ENCODE measurements around the gene TMEM258. TPM values are rescaled to one million over a fixed set of nuclear protein-coding genes. Genes with fewer than 3 reads are reported as not detected.

The TMEM258 gene
- total RNA-seq, 5 donors from 2014 or later (not counting 1 experiment from before 2014, with no cell fraction given), result 68.1 to 96.0 (median 87.8) TPM

- H3K36me3 Mint-ChIP-seq, result no peaks in the 10 kb centered on the region
- 87% methylated on average over 9 of the region's 13 CpGs for WGBS (ENCODE audit: insufficient coverage)
- peaks cover 0 to 8% of the 10 kb centered on the region in 2 experiments for H3K4me1 ChIP-seq (ENCODE audit: control insufficient read depth in 1 of 2, extremely low read depth in 1 of 2, insufficient read depth in 2 of 2, low read length in 2 of 2)
Observed at GRCh38 chr11:61760946-61761345, 31.5 kb downstream of the TMEM258 start.

GRCh38 chr11:61757213-61757862, 35.1 kb downstream of the TMEM258 start:
- ChIA-PET POLR2A (no interaction called here), CTCF (interaction anchor here in 1 of 2 donors (0.6 kb wide), 1 partner anchor 351 kb away, joined by 3 read pairs; no protein-coding TSS in a partner anchor)
- H3K9me3 Mint-ChIP-seq, result no peaks in the 10 kb centered on the region
- H3K27ac Mint-ChIP-seq, result peak overlapping the region in 1 of 2 donors; percentile 30
- no peaks in the 10 kb centered on the region for H3K36me3 Mint-ChIP-seq
- 81% methylated on average over 7 of the region's 15 CpGs for WGBS (ENCODE audit: insufficient coverage)
- Histone ChIP-seq H3K27ac (ENCODE audit: low read length) (no peak overlapping the region), H3K27me3 (replicated peaks in 1 of 2; ENCODE audit: control insufficient read depth in 2 of 2, extremely low read depth in 1 of 2, insufficient read depth in 2 of 2, low read length in 1 of 2) (peaks cover 0 to 31% of the 10 kb centered on the region in 2 experiments), H3K36me3 (ENCODE audit: control insufficient read depth in 2 of 2, extremely low read depth in 1 of 2, insufficient read depth in 1 of 2, low read length in 1 of 2) (no peaks in the 10 kb centered on the region), H3K4me3 (ENCODE audit: control insufficient read depth in 1 of 2, extremely low read depth in 1 of 2, low read length in 1 of 2) (no peak overlapping the region), H3K9me3 (no peaks in the 10 kb centered on the region), H3K4me1 (ENCODE audit: control insufficient read depth in 1 of 2, extremely low read depth in 1 of 2, insufficient read depth in 2 of 2, low read length in 2 of 2) (peaks cover 0 to 22% of the 10 kb centered on the region in 2 experiments)
- H3K4me1 Mint-ChIP-seq, result peaks cover 5 to 23% (median 18%) of the 10 kb centered on the region in 3 donors
- H3K27me3 Mint-ChIP-seq, result peaks cover 14 to 22% of the 10 kb centered on the region in 2 donors
- DNase-seq (no peak), ATAC-seq (replicated peaks in 1 of 4) (no peak)
- no peak overlapping the region for H3K4me3 Mint-ChIP-seq

More at GRCh38 chr11:61760946-61761345, 31.5 kb downstream of the TMEM258 start:
- CTCF ChIA-PET, result no interaction called here
- Histone ChIP-seq H3K9me3 (no peaks in the 10 kb centered on the region), H3K36me3 (ENCODE audit: control insufficient read depth in 2 of 2, extremely low read depth in 1 of 2, insufficient read depth in 1 of 2, low read length in 1 of 2) (no peaks in the 10 kb centered on the region), H3K27me3 (replicated peaks in 1 of 2; ENCODE audit: control insufficient read depth in 2 of 2, extremely low read depth in 1 of 2, insufficient read depth in 2 of 2, low read length in 1 of 2) (peaks cover 0 to 19% of the 10 kb centered on the region in 2 experiments), H3K27ac (ENCODE audit: low read length) (no peak overlapping the region), H3K4me3 (ENCODE audit: control insufficient read depth in 1 of 2, extremely low read depth in 1 of 2, low read length in 1 of 2) (no peak overlapping the region)
- no peaks in the 10 kb centered on the region for H3K9me3 Mint-ChIP-seq
- POLR2A ChIA-PET, result no interaction called here
- DNase-seq (no peak), ATAC-seq (replicated peaks in 1 of 4) (no peak)
- H3K27me3 Mint-ChIP-seq, result peaks cover 6 to 10% of the 10 kb centered on the region in 2 donors
- H3K4me1 Mint-ChIP-seq, result peaks cover 0 to 12% (median 6%) of the 10 kb centered on the region in 3 donors
- no peak overlapping the region for H3K27ac Mint-ChIP-seq
- no peak overlapping the region for H3K4me3 Mint-ChIP-seq

DNA sequence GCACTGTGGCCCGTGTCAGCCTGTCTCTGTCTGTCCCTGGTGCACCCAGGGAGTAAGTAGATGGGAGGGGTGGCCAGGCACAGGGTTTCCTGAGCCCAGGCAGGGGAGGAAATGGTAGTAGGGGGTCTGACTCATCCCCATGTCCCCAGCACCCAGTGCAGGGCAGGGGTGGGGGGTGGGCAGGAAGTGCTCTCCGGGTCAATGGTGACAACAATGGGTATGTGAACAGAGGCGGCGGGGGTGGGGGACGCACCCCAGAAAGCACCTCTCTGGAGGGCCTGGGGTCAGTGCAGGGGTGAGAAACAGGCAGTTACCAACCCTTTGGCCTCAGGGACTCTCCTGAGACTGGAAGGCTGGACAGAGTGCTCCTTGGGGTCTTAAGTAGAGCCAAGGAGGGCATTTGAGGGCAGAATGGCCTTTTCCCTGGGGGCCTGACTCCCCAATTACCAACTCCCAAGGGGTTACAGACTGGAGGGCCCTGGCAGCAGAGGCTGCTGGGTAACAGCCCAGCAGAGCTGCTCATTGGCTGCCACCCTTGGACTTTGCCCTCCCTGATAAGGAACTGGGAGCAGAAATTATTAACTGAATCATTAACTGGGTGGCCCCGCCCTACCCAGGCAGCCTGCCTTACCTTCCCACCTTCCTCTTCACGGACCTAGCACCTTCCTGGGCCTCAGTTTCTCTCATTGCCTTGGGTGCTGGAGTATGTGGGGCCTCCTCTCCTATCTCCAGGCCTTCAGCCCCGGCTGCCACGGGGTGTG, 35.8 kb downstream of the TMEM258 start:
- H3K27me3 ChIP-seq (replicated peaks in 1 of 2; ENCODE audit: control insufficient read depth in 2 of 2, extremely low read depth in 1 of 2, insufficient read depth in 2 of 2, low read length in 1 of 2), result peaks cover 0 to 30% of the 10 kb centered on the region in 2 experiments

DNA sequence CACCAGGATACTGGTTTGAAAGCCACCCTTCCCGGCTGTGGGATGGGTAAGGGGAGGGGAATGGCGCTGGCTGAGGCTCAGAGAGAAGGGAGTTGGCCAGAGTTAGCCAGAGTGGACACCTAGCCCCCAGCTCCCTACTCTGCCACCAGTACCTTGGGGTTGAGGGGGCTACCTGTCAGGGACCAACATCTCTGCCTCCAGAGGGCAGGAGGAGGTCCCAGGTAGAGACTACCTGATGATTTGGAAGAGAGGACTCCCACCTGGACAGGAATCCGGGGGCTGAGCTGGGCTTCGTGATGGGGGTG, 36.3 kb downstream of the TMEM258 start:
- ChIA-PET CTCF (no interaction called here), POLR2A (no interaction called here)
- H3K27me3 Mint-ChIP-seq, result peaks cover 10 to 25% of the 10 kb centered on the region in 2 donors
- H3K27me3 ChIP-seq (replicated peaks in 1 of 2; ENCODE audit: control insufficient read depth in 2 of 2, extremely low read depth in 1 of 2, insufficient read depth in 2 of 2, low read length in 1 of 2), result peaks cover 0 to 32% of the 10 kb centered on the region in 2 experiments
- H3K27ac ChIP-seq (ENCODE audit: low read length), result no peak overlapping the region
- H3K4me3 ChIP-seq (ENCODE audit: control insufficient read depth in 1 of 2, extremely low read depth in 1 of 2, low read length in 1 of 2), result no peak overlapping the region
- H3K36me3 ChIP-seq (ENCODE audit: control insufficient read depth in 2 of 2, extremely low read depth in 1 of 2, insufficient read depth in 1 of 2, low read length in 1 of 2), result no peaks in the 10 kb centered on the region
- H3K36me3 Mint-ChIP-seq, result no peaks in the 10 kb centered on the region
- peak overlapping the region; percentile 30 to 36 for H3K27ac Mint-ChIP-seq
- H3K4me1 Mint-ChIP-seq, result peaks cover 5 to 29% (median 24%) of the 10 kb centered on the region in 3 donors
- peaks cover 0 to 27% of the 10 kb centered on the region in 2 experiments for H3K4me1 ChIP-seq (ENCODE audit: control insufficient read depth in 1 of 2, extremely low read depth in 1 of 2, insufficient read depth in 2 of 2, low read length in 2 of 2)
- DNase-seq, result no peak
- H3K9me3 Mint-ChIP-seq, result no peaks in the 10 kb centered on the region
- ATAC-seq (replicated peaks in 1 of 4), result no peak
- WGBS (ENCODE audit: insufficient coverage), result 49% methylated on average over 2 of the region's 4 CpGs
- H3K4me3 Mint-ChIP-seq, result no peak overlapping the region
- no peaks in the 10 kb centered on the region for H3K9me3 ChIP-seq

More for the DNA sequence above, 35.8 kb downstream of the TMEM258 start:
- DNase-seq, result peak in 4 of 35 experiments; percentile 5 to 55 (median 18)
- 51% methylated on average over 3 of the region's 9 CpGs for WGBS (ENCODE audit: insufficient coverage)
- H3K4me3 ChIP-seq (ENCODE audit: control insufficient read depth in 1 of 2, extremely low read depth in 1 of 2, low read length in 1 of 2), result no peak overlapping the region
- ChIA-PET CTCF (no interaction called here), POLR2A (no interaction called here)
- Mint-ChIP-seq H3K27ac (peak overlapping the region; percentile 30 to 36), H3K27me3 (peaks cover 9 to 21% of the 10 kb centered on the region in 2 donors), H3K9me3 (no peaks in the 10 kb centered on the region), H3K36me3 (no peaks in the 10 kb centered on the region), H3K4me3 (no peak overlapping the region), H3K4me1 (peaks cover 5 to 27% (median 22%) of the 10 kb centered on the region in 3 donors)
- H3K36me3 ChIP-seq (ENCODE audit: control insufficient read depth in 2 of 2, extremely low read depth in 1 of 2, insufficient read depth in 1 of 2, low read length in 1 of 2), result no peaks in the 10 kb centered on the region
- peaks cover 0 to 27% of the 10 kb centered on the region in 2 experiments for H3K4me1 ChIP-seq (ENCODE audit: control insufficient read depth in 1 of 2, extremely low read depth in 1 of 2, insufficient read depth in 2 of 2, low read length in 2 of 2)
- peak in 2 of 4 experiments; percentile 49 to 80 for ATAC-seq (replicated peaks in 1 of 4)
- no peak overlapping the region for H3K27ac ChIP-seq (ENCODE audit: low read length)
- no peaks in the 10 kb centered on the region for H3K9me3 ChIP-seq

DNA sequence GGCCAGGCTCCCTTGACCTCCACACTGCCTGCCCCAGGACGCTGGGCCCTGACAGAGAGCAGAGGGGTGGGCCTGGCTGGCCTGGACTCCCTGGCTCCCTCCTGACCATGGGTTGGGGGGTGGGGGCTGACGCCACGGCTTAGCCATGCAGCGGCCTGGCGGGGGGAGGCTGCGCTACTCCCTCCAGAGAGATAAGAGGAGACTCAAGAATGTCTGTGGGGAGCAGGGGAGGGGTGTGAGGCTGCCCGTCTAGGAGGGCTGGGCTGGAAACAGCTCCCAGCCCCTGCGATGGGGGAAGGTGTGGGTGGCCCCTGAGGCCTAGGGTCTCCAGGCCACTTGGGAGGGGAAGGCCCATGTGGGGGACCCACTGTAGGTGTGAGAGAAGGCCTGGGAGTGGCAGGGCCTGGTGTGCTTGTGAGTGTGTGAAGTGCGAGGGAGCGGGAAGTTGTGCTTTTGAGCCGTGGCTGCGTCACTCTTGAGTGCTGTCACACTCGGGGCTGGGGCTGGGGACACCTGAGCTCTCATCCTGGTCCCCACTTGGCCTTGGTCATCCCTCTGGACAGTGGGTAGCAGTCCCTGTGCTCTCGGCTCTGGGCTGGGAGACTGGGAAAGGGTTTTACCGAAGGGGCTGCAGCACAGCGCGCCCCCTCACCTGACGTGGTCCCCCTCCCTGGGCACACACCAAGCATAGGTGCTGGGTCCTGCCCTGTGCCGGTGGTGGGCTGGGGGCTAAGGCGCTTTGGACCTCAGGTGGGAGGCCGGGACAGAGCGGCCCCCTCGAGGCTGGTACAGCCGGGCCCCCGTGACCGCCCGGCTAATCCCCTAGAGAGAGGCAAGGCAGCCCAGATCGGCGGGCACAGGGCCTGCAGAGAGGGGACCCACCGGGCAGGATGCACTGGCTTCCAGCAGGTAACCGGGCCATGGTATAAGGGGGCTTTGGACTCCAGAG, 37.6 kb downstream of the TMEM258 start:
- Histone ChIP-seq H3K36me3 (ENCODE audit: control insufficient read depth in 2 of 2, extremely low read depth in 1 of 2, insufficient read depth in 1 of 2, low read length in 1 of 2) (no peaks in the 10 kb centered on the region), H3K27ac (ENCODE audit: low read length) (no peak overlapping the region), H3K9me3 (no peaks in the 10 kb centered on the region), H3K4me3 (ENCODE audit: control insufficient read depth in 1 of 2, extremely low read depth in 1 of 2, low read length in 1 of 2) (no peak overlapping the region), H3K4me1 (ENCODE audit: control insufficient read depth in 1 of 2, extremely low read depth in 1 of 2, insufficient read depth in 2 of 2, low read length in 2 of 2) (peaks cover 0 to 27% of the 10 kb centered on the region in 2 experiments), H3K27me3 (replicated peaks in 1 of 2; ENCODE audit: control insufficient read depth in 2 of 2, extremely low read depth in 1 of 2, insufficient read depth in 2 of 2, low read length in 1 of 2) (peaks cover 0 to 41% of the 10 kb centered on the region in 2 experiments)
- Mint-ChIP-seq H3K4me3 (no peak overlapping the region), H3K4me1 (peaks cover 5 to 29% (median 27%) of the 10 kb centered on the region in 3 donors), H3K9me3 (no peaks in the 10 kb centered on the region), H3K36me3 (no peaks in the 10 kb centered on the region), H3K27me3 (peaks cover 16 to 30% of the 10 kb centered on the region in 2 donors), H3K27ac (no peak overlapping the region)
- CTCF ChIA-PET, result no interaction called here
- 88% methylated on average over 20 of the region's 31 CpGs for WGBS (ENCODE audit: insufficient coverage)
- DNase-seq (no peak), ATAC-seq (replicated peaks in 1 of 4) (no peak)
- POLR2A ChIA-PET, result no interaction called here

DNA sequence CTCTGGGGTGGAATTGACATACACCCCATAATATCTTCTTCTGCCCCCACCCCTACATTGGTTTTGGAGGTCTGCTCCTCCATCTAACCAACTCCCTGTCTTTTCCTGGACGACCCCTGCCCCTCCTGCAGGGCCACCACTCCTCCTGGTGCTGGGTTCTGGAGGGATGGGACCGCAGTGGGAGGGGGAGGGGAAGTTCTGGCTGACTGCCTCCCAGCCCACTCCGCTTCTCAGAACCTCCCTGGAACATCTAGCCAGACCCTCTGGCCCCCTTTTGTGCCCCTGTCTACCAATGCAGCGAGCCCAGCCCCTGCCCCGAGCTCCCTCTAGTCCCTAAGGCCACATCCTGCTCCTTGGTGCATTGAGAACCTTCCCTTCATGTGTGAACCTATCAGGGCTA, 38.7 kb downstream of the TMEM258 start:
- whole genome bisulfite sequencing (ENCODE audit: insufficient coverage), result no CpG with 5 or more reads among the region's 5 CpGs
- peaks cover 5 to 29% (median 27%) of the 10 kb centered on the region in 3 donors for H3K4me1 Mint-ChIP-seq
- ChIA-PET CTCF (no interaction called here), POLR2A (interaction anchor here in 1 of 2 donors (0.6 kb wide), 1 partner anchor 37 kb away, joined by 5 read pairs; no protein-coding TSS in a partner anchor)
- no peaks in the 10 kb centered on the region for H3K9me3 ChIP-seq
- peaks cover 21 to 37% of the 10 kb centered on the region in 2 donors for H3K27me3 Mint-ChIP-seq
- no peak overlapping the region for H3K27ac Mint-ChIP-seq
- H3K4me3 ChIP-seq (ENCODE audit: control insufficient read depth in 1 of 2, extremely low read depth in 1 of 2, low read length in 1 of 2), result no peak overlapping the region
- ATAC-seq (replicated peaks in 1 of 4), result no peak
- no peak for DNase-seq
- no peaks in the 10 kb centered on the region for H3K9me3 Mint-ChIP-seq
- H3K27ac ChIP-seq (ENCODE audit: low read length), result no peak overlapping the region
- peaks cover 0 to 27% of the 10 kb centered on the region in 2 experiments for H3K4me1 ChIP-seq (ENCODE audit: control insufficient read depth in 1 of 2, extremely low read depth in 1 of 2, insufficient read depth in 2 of 2, low read length in 2 of 2)
- H3K27me3 ChIP-seq (replicated peaks in 1 of 2; ENCODE audit: control insufficient read depth in 2 of 2, extremely low read depth in 1 of 2, insufficient read depth in 2 of 2, low read length in 1 of 2), result peaks cover 0 to 53% of the 10 kb centered on the region in 2 experiments
- no peaks in the 10 kb centered on the region for H3K36me3 Mint-ChIP-seq
- peak overlapping the region; percentile 61 to 78 (median 65) for H3K4me3 Mint-ChIP-seq
- H3K36me3 ChIP-seq (ENCODE audit: control insufficient read depth in 2 of 2, extremely low read depth in 1 of 2, insufficient read depth in 1 of 2, low read length in 1 of 2), result no peaks in the 10 kb centered on the region
